ENCODE data around the gene LYSET.
"Not testable (repeated sequence)": the region's sequence is repeated elsewhere in the genome, so short reads cannot be mapped to it uniquely, and the experiment has no call there.

The LYSET gene

DNA sequence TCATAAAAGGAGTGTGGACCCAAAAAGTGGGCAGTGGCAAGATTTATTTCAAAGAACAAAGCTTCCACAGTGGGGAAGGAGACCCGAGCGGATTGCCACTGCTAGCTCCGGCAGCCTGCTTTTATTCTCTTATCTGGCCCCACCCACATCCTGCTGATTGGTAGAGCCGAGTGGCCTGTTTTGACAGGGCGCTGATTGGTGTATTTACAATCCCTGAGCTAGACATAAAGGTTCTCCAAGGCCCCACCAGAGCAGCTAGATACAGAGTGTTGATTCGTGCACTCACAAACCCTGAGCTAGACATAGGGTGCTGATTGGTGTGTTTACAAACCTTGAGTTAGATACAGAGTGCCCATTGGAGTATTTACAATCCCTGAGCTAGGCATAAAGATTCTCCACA is 15.5 kb upstream of the LYSET start:
- not testable (repeated sequence) for DNase-seq

DNA sequence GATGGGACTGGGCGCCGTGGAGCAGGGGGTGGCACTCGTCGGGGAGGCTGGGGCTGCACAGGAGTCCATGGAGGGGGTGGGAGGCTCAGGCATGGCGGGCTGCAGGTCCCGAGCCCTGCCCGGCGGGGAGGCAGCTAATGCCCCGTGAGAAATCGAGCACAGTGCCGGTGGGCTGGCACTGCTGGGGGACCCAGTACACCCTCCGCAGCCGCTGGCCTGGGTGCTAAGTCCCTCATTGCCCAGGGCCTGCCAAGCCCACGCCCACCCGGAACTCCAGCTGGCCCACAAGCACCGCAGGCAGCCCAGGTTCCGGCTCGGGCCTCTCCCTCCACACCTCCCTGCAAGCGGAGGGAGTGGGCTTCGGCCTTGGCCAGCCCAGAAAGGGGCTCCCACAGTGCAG is 15.0 kb upstream of the LYSET start:
- DNase-seq = not testable (repeated sequence)

DNA sequence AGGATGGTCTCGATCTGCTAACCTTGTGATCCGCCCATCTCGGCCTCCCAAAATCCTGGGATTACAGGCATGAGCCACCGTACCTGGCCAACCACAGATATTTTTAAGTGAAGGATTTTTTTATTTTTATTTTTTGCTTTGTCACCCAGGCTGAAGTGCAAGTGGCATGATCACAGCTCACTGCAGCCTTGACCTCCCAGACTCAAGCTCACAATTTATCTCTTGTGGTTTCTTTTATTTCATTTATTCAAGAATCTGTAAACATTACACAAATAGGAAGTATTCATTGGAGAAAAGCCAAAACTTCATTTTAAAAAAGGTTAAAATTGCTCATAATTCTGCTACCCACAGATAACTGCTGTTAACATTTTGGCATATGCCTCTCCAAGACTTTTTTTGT is 13.7 kb upstream of the LYSET start:
- DNase-seq = no peak

- DNase-seq = no peak
Measured at GRCh38 chr14:93173943-93174395, 11.1 kb upstream of the LYSET start.

GRCh38 chr14:93174731-93175130 is 10.4 kb upstream of the LYSET start:
- DNase-seq = not testable (repeated sequence)

- no peak for DNase-seq
Measured at GRCh38 chr14:93175492-93175891, 9.6 kb upstream of the LYSET start.

DNA sequence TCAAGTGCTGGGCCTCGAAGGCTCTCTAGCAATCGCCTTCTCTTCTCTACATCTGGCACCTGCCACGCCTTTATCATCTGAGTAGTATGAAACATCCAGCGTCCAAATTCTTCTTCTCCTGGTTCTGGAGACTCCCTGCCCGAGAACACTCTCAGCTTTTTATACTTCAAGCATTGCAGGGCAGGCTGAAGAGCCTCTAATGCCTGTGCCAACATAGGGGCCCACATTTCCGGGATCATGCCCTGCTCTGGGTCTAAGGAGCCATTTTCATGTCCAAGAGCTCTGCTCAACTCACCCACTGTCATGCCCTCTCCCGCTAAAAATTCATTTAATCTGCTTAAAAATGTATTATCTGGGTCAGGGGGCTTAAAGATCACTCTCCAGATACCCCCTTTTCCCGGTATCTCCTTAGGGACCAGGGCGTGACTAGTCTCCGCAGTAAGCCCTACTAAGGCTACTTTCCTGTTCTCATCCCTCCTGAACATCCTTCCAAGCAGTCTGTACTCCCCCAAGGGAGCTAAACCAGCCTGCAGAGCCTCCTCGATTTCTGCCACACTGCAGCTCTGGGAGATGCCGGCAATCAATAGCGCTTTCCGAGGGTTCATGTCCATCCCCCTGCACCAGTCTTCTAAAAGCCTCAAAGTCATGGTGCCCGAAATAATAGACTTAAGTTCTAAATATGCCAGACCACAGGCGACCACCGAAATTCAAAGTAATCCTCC is 1.4 kb upstream of the LYSET start:
- DNase-seq = no peak

DNA sequence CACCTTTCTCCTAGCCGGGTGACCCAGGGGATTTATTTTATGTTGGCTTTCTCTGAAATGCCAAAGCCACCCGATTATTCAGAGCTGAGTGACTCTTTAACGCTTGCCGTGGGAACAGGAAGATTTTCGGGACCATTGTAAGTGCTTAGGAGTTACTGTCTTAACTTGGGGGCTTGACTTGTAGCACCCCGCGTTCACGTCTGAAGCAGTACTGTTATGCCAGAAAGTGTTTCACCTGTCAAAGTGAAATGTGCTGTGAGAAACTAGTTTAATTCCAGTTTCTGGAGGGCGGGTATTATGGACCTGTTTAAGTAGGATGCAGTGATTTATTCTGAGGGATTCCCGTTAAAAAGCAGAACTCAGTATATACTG is 218 bp downstream of the LYSET start:
- DNase-seq = no peak

GRCh38 chr14:93186466-93186865 is 1.3 kb downstream of the LYSET start:
- DNase-seq = no peak

DNA sequence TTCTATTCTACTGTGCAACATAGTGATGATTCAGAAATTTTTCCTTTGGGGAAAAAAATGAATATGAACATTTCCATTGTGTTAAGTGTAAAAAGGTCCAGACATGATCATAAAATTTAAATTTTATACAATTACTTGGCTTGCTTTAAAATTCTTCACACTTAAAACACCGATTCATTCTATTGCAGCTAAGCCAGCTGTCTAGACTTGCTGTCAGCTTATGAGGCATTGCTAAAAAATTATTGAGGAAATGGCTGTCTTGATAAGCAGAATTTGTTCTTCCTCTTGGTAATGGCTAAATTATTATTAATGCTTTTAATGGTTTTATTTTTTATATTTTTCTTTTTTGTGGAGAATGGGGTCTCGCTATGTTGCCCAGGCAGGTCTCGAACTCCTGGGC is 1.8 kb downstream of the LYSET start:
- DNase-seq = no peak

DNA sequence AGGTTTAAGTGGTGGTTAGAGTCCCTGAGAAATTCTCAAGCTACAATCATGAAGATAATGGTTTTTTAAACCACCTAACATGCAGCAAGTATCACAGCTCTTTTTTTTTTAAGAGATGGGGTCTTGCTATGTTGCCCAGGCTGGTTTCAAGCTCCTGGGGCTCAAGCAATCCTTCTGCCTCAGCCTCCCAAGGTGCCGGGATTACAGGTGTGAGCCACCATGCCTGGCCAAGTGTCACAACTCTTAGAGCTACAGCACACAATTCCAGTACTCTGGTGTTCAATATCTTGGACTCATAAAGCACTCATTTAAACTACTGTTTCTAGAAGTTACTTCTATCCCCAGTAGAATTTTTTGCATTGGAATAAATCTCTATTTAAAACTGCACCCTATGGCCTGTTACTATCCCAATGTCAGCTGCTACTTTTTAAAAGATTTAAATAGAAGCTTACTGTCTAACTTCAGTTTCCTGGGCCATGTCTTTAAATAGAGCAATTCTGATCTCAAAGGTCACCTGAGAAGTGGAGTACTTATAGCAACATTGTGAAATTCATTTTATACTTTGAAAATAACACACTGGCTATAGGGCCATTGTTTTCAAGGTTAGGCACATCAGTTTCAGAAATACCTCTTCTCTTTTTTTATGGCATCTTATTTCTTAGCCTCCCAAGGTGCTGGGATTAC is 10.3 kb downstream of the LYSET start:
- DNase-seq = no peak

- no peak for DNase-seq
Measured at GRCh38 chr14:93199031-93199430, 13.9 kb downstream of the LYSET start.

- DNase-seq = no peak
Measured at GRCh38 chr14:93200553-93200952, 15.4 kb downstream of the LYSET start.

DNA sequence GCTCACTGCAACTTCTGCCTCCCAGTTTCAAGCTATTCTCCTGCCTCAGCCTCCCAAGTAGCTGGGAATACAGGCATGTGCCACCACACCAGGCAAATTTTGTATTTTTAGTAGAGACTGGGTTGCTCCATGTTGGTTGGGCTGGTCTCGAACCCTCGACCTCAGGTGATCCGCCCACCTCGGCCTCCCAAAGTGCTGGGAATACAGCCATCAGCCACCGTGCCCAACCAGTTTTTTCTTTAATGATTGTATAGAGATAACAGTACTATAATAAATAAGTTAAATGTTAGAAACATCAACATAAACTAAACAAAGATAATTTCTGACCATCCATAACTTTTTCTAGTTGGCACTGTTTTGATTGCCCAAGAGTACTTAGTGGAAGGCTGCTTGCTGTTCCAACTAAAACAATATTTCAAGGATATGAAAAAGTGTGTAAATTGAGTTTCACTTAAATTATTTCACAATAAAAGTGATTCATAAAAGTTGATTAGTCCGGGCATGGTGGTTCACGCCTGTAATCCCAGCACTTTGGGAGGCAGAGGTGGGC is 16.1 kb downstream of the LYSET start:
- no peak for DNase-seq

GRCh38 chr14:93206793-93207467 is 21.8 kb downstream of the LYSET start, which contains the start of the genes GON7 and UBR7:
GON7 (minus strand) TSS chr14:93207065; CDS start chr14:93207037, 28 bp downstream.
UBR7 (plus strand) TSS chr14:93207256; CDS start chr14:93207292, 36 bp downstream.
- DNase-seq = peak; percentile 95

DNA sequence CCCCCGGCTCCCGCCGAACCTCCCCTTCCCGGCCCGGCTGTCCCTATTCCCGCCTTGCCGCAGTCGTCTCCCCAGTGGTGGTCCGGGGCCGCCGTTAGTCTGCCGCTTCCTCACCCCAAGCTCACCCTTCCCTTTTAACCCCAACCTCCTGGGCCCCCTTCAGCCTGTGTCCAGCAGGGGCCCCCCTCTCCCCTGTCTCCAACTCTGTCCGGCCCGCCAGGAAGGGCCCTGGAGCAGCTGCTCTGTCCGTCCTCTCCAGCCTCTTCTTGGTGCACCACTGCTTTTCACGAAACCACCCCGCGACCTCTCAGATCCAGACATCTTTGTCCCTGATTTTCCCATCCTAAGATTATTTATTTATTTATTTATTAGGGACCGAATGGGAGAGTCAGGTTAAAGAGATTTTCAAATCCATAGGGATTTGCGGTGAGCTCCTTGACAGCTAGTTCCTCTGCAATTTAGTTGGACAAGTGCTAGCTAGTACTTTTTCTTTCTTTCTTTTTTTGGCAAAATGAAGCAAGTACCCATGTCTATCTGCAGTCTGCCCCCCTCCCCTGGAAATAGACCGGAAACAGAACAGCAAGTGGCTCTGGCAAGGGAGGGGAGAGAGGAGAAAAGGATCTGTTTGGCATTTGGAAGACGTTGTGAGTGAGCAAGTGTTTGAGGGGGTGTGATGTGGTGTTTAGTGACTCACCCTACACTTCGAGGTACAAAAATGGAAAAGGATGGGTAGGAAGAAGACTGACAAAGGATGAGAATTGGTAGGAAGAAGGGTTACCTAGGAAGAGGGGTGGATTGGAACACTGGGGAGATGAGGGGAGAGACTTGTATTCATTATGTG is 22.6 kb downstream of the LYSET start:
- peak; percentile 39 for DNase-seq

- DNase-seq = no peak
Measured at GRCh38 chr14:93212432-93212831, 27.3 kb downstream of the LYSET start.

DNA sequence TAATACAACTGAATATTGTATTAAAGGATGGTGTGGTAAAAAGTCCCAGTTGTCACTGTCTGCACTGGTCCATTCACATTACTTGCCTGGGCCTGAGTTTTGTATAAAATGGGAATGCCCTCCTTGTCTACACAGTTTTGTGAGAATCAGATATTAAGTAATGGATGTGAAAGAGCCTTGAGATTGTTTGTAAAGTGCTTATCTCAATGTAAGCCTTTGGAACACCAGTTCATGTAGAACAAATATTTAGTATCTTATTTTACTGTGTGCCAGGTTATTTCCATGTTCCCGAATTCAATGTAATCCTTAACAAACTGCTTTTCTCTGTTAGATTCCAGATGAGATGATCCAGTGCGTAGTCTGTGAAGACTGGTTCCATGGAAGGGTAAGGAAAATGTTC is 29.5 kb downstream of the LYSET start:
- no peak for DNase-seq

GRCh38 chr14:93219103-93219726 is 34.1 kb downstream of the LYSET start:
- DNase-seq = no peak

DNA sequence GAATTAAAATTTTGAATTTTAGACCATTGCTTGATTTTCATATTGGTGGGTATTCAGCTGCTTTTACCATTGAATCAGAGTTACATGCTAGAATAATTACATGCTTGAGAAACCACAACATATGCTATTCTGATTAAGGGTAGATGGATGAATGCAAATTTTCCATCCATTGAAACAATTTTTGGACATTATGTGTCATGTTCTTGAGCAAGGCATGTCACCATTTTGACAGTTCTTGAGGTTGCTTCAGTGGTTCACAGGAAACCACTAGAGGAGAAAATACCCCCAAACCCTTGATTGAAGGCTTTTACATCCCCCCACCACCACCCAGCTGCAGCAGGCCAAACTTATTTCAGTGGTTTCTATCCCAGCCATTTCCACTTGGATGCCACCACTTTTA is 35.4 kb downstream of the LYSET start:
- DNase-seq = no peak

- DNase-seq = no peak
Measured at GRCh38 chr14:93223565-93223964, 38.4 kb downstream of the LYSET start.

DNA sequence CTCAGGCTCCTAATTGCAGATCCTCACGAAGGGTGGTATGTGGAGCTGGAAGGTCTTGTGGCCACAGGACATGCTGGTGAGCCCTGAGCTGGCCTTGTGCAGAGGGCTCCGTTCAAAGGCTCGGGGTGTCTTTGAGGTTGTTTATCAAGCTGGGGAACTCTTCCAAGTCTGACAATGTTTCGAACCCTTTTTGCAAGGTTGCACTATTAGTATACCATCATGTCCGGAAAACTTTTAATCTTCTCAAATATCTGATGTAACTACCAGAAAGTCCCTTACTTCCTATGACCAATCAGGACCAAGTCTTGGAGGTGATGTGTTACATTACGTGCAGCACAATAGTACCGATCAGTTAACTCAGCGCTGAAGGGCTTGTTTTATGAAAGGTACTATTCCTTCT is 43.4 kb downstream of the LYSET start:
- no peak for DNase-seq

Data from DMS 273 treated with DMSO at 0.1 percent for 48 hours (cell line).